ENCODE measurements around the gene CSGALNACT2. TPM values are rescaled to one million over a fixed set of nuclear protein-coding genes. Genes with fewer than 3 reads are reported as not detected.

The CSGALNACT2 gene
- total and polyA plus RNA-seq, 3 donors from 2014 or later: 13.9 to 17.9 (median 16.7) TPM

DNA sequence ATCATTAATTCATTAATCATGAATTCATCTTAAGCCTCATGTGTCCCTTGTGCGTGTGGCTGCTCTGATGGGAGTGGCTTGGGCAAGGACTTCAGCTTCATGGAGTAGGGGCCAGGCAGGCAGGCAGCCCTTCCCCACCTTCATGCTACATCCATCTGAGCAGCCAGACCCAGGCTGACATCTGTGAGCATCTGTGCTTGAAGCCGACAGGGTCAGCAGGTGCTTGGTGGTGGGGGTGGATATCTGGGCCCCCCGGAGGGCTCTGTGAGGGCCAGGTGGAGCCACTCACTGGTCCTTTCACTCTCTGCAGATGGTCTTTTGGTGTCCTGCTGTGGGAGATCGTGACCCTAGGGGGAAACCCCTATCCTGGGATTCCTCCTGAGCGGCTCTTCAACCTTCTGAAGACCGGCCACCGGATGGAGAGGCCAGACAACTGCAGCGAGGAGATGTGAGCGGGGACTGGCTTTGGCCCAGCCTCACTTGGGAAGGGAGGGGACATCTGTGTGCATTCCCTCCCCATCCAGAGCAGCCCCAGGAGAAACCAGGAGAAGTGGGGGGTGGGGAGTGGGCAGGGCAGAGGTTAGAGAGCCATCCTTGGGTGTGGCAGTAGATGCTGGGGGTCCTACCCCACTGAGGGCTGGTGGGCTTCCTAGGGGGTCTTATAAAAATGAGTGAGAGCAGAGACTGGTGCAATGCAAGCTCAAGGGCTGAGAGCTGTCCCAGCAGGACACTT is 14.7 kb upstream of the CSGALNACT2 start:
- H3K36me3 ChIP-seq (ENCODE audit: low read depth, missing control alignments): no peaks in the 10 kb centered on the region
- no peaks in the 10 kb centered on the region for H3K9me3 ChIP-seq
- intact Hi-C loops (cut with DNase I; ENCODE audit: low total_unique reads): no loop called here
- no peaks in the 10 kb centered on the region for H3K27me3 ChIP-seq
- WGBS, 2 donors: 86 to 92% methylated on average over 3 to 9 of the region's 9 CpGs
- H3K4me1 ChIP-seq: no peaks in the 10 kb centered on the region
- no peak for TF ChIP-seq POLR2A (IDR thresholded peaks at IDR 0.05)
- TF ChIP-seq, protein P1, sequence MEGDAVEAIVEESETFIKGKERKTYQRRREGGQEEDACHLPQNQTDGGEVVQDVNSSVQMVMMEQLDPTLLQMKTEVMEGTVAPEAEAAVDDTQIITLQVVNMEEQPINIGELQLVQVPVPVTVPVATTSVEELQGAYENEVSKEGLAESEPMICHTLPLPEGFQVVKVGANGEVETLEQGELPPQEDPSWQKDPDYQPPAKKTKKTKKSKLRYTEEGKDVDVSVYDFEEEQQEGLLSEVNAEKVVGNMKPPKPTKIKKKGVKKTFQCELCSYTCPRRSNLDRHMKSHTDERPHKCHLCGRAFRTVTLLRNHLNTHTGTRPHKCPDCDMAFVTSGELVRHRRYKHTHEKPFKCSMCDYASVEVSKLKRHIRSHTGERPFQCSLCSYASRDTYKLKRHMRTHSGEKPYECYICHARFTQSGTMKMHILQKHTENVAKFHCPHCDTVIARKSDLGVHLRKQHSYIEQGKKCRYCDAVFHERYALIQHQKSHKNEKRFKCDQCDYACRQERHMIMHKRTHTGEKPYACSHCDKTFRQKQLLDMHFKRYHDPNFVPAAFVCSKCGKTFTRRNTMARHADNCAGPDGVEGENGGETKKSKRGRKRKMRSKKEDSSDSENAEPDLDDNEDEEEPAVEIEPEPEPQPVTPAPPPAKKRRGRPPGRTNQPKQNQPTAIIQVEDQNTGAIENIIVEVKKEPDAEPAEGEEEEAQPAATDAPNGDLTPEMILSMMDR (IDR thresholded peaks at IDR 0.05): no peak
- DNase-seq: no peak
- no peak overlapping the region for H3K27ac ChIP-seq
- H3K4me3 ChIP-seq: no peak overlapping the region

DNA sequence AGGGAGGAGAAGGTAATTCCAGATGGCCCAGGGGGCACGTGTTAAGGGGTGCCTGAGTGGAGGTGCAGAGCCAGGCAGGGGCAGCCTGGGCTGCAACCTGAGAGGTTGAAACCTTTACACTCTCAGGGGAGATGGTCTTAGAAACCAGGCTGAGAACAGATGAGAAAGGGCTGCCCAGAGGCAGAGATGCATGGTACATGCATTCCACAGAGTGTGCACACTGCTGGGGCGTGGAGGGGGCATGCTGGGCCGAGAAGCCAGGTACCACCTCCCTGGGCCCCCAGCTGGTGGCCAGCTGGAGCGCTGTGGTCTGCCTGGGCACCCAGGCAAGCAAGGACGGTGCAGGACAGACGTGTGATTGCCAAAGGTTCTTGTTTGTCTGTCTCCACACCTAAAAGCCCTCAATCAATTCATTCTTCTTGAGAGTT is 14.1 kb upstream of the CSGALNACT2 start:
- Histone ChIP-seq H3K27me3 (no peaks in the 10 kb centered on the region), H3K27ac (no peak overlapping the region), H3K4me1 (no peaks in the 10 kb centered on the region), H3K4me3 (no peak overlapping the region), H3K9me3 (no peaks in the 10 kb centered on the region), H3K36me3 (ENCODE audit: low read depth, missing control alignments) (no peaks in the 10 kb centered on the region)
- no peak for DNase-seq
- WGBS, 2 donors: 82% methylated on average over 6 of the region's 6 CpGs
- intact Hi-C loops (cut with DNase I; ENCODE audit: low total_unique reads): no loop called here
- TF ChIP-seq POLR2A (IDR thresholded peaks at IDR 0.05): no peak
- TF ChIP-seq, protein P1 (IDR thresholded peaks at IDR 0.05): no peak

DNA sequence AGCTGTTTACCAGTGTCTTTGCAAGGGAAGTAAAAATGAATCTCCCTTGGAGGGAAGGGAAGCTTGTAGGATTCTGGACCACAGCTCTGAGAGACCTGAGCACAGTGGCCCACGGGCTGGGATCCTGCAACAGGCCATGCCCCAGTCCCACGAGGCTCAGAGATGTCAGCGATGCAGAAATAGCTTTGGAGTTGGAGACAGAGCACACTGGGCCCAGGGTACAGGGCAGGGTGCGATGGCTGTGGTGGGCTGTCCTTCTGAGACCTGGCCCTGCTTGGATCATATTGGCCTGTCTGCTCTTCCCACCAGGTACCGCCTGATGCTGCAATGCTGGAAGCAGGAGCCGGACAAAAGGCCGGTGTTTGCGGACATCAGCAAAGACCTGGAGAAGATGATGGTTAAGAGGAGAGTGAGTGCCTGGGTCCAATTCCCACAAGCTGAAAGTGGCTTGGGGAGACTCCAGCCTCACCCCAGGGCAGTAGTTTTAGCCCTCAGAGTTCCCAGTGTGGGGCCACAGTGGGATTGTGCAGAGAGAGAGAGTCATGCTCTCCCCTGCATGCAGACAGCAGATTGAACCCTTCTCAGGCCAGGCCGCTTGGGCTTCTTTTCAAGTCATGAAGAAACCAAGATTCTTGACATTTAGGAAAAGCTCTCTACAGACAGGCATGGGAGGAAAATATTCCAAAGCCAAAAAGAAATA is 13.5 kb upstream of the CSGALNACT2 start:
- DNase-seq: no peak
- Histone ChIP-seq H3K4me3 (no peak overlapping the region), H3K27ac (no peak overlapping the region), H3K27me3 (no peaks in the 10 kb centered on the region), H3K9me3 (no peaks in the 10 kb centered on the region), H3K36me3 (ENCODE audit: low read depth, missing control alignments) (no peaks in the 10 kb centered on the region), H3K4me1 (no peaks in the 10 kb centered on the region)
- no peak for TF ChIP-seq POLR2A (IDR thresholded peaks at IDR 0.05)
- TF ChIP-seq, protein P1 (IDR thresholded peaks at IDR 0.05): no peak
- 94 to 97% methylated on average over 9 of the region's 9 CpGs for WGBS, 2 donors
- intact Hi-C loops (cut with DNase I; ENCODE audit: low total_unique reads): no loop called here

DNA sequence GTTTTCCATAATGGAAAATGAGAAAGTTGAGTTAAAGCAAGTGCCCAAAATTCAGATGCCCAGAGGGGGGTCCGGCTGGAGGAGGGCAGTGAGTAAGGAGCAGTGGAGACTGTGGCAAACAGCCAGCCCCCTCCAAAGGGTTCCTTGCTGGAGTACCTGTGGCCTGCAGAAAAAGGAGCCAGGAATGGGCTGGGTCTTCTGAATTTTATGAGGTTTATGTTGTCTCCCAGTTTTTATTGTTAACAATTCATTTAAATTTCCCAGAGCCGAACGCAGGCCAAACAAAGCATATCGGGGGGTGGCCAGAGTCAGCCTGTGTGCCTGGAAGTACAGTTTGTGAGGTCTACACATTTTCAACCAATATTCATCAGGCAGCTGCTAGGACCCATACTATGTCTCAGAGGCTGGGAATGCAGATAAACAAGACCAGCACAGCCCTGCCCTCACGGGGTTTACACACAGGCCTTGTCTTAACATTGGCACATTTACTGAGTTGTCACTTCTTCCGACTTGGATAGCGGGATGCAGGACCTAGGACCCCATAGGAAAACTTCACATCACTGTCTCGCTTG is 12.9 kb upstream of the CSGALNACT2 start:
- no peak for TF ChIP-seq POLR2A (IDR thresholded peaks at IDR 0.05)
- TF ChIP-seq, protein P1 (IDR thresholded peaks at IDR 0.05): no peak
- DNase-seq: no peak
- Histone ChIP-seq H3K4me1 (no peaks in the 10 kb centered on the region), H3K36me3 (ENCODE audit: low read depth, missing control alignments) (no peaks in the 10 kb centered on the region), H3K4me3 (no peak overlapping the region), H3K9me3 (no peaks in the 10 kb centered on the region), H3K27me3 (no peaks in the 10 kb centered on the region), H3K27ac (no peak overlapping the region)
- intact Hi-C loops (cut with DNase I; ENCODE audit: low total_unique reads): no loop called here
- 85 to 91% methylated on average over 8 of the region's 8 CpGs for WGBS, 2 donors

Measured in testis (tissue), 3 donors.